ENCODE data around the gene WRAP53. TPM values are rescaled to one million over a fixed set of nuclear protein-coding genes. Genes with fewer than 3 reads are reported as not detected.

Gene WRAP53
- total RNA-seq, 1 experiment from 2014 or later = 15.8 TPM

DNA sequence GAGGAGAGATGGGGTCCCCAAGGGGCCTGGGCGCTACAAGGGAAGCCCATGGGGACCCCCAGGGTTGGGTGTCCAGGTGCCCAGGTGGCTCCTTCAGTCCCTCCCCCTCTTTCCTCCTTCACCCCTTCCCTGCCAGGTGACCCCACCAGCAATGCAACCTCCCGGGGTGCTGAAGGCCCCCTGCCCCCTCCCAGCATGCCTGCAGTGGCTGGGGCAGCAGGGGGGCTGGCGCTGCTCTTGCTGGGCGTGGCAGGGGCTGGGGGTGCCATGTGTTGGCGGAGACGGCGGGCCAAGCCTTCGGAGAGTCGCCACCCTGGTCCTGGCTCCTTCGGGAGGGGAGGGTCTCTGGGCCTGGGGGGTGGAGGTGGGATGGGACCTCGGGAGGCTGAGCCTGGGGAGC lies 20.8 kb downstream of the WRAP53 start:
- DNase-seq (ENCODE audit: low spot score) = no peak

DNA sequence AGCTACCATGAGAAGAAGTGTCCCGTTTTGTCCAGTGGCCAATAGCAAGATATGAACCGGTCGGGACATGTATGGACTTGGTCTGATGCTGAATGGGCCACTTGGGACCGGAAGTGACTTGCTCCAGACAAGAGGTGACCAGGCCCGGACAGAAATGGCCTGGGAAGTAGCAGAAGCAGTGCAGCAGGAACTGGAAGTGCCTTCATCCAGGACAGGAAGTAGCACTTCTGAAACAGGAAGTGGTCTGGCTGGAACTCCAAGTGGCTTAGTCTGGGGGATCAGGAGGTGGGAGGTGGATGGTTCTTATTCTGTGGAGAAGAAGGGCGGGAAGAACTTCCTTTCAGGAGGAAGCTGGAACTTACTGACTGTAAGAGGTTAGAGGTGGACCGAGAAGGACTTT lies 22.0 kb downstream of the WRAP53 start:
- DNase-seq (ENCODE audit: low spot score) = no peak

DNA sequence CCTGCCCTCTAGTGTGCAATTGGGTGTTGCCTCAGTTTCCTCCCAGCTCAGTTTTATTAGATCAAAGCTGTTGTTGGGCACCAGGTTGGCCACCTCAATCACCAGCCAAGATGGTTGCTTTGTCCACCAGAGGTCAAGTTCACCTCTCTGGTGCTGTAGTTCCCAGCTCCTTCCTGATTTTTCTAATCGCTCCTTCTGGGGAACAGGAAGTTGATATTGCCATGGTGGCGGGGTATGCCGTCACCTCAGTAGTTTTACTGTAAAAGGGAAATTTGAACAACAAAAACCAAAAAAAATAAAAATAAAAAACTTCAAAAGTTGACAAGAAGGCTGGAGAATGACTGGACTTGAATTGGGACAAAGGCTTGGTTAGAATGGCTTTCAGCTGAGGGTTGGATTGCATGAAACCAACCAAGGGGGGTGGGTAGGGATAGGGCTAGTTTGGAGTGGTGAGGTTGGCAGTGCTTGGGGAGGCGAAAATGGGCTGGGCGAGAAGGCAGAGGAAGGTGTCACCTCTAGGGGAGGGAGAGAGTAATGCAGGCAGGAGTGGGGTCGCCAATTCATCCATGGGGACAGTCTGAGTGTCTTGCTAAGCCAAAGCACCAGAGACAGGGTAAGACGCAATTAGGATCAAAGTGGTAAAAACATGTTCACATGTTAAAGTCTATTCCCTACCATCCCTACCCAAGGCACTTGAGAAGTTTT lies 22.9 kb downstream of the WRAP53 start:
- no peak for DNase-seq (ENCODE audit: low spot score)

DNA sequence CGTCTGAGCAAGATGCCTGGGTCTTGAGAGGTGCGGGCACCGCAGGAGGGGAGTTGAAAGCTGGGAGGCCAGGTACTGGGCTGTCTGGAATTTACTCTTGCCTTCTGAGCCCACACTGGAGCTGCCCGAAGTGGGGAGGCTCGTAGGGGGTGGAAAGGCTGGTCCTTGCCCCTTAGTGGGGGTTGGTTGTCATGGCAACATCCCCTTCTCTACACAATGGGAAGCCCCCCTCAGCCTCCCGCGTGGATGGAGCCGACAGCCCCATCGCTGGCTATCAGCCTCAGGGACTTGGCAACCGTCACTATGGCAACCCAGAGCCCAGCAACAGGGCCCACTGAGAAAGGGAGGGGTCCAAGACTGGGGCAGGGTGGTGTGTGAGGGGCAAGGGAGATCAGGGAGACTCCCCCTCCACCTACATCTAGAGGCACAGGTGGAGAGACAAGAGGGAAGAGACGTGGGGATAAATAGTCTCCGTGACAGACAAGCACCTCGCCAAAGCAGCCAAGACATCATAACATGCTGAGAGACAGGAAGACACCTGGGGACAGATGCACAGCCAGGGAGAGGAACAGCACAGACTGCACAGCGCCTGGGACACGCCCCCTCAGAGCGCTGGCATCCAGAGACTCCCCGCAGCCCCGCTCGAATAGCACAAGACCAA lies 24.0 kb downstream of the WRAP53 start:
- DNase-seq (ENCODE audit: low spot score) = no peak

DNA sequence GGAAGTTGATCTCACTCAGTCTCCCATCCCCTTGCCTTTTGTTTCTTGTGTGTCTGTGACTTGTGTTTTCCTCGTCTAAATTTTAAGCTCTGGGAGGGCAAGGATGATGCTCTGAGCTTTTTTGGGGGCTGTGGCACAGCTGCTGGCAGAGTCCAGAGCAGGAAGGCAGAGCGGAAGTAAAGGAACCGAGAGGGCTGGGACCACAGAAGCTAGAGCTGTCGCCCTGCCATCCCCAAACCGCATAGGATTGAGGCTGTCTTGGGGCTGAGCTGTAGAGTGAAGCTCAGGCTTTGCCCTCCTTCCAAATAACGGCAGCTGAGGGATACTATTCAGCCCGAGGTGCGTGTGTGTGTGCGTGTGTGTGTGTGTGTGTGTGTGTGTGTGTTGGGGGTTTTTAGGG lies 25.5 kb downstream of the WRAP53 start:
- DNase-seq (ENCODE audit: low spot score) = no peak

DNA sequence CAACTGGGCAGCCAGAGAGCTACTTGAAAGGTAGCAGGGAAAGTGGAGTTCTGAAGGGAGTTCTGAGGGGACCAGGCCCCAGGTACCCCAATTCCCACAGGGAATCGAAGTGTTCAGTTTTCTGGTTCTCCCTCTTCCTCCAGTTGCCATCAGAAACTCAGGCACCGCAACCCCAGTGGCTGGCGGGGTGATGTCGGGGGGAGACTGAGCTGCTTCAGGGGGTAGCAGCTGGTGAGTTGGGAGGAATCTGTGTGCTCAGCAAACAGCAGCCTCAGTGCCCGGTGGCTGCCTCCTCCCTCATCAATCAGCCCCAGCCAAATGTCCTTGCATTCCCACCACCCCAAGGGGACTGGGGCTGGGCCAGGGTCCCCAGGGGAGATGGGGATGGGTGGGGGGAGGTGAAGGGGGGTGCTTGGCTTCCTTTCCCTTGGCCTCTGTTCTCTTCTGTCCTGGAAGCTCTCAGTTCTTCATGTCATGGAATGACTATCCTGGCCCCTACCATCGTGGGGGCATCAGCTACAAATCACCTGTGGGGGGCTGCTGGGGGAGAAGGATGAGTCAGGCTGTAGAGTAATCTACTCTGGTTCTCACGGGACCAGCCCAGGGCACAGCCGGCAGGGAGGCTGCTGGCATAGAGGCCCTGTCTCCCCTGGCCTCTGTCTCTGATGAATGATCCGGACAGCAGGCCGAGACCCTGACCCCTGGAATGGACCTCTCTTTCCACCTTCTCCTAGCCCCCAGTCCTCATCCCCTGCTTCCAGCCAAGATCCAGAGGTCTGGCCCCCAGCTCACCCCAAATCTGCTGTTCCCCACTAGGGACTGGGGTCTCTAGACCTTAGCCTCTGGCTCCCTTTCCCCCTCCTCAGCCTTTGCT lies 26.7 kb downstream of the WRAP53 start:
- DNase-seq (ENCODE audit: low spot score) = no peak

DNA sequence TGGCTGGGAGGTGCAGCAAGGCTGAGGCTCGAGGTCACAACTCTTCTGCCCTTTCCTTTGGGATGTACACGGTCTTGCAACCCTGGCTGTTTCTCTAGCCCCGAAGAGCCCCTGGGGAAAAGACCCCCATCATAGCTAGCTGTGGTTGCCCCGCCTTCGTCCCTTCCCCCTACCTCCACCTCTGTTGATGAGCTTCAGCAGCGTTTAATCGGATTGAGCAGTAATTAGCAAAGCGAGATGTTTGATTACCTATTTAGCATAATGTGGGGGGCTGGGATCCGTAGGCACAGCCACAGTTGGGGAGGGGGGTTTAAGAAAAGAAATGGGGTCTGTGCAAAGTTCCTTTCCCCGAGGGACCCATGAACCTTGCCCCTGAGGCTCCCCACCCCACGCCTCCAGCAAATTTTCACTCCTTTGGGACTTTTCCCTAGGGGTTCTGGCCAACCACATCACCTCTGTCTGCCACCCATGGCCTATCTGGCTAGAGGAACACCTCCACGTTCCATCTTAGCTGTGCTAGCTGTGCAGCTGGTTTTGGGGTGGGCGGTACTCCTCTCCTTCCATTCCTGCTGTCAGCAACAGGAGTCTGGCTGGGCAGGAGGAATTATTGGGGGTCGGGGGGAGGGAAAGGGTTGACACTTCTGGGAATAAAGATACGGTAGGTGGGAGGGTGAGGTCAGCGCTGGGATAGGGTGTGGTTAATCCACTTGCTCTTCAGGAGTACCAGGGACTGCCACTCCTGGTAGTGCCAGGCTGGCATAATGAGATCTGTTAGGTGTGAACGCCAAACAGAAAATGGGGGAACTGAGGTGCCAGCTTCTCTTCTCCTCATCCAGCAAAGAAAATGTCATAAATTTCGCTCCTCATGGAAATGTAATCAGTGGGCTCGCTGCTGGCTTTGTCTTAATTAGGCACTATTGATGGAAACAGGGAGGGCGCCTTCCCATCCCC lies 27.9 kb downstream of the WRAP53 start:
- DNase-seq (ENCODE audit: low spot score) = no peak

DNA sequence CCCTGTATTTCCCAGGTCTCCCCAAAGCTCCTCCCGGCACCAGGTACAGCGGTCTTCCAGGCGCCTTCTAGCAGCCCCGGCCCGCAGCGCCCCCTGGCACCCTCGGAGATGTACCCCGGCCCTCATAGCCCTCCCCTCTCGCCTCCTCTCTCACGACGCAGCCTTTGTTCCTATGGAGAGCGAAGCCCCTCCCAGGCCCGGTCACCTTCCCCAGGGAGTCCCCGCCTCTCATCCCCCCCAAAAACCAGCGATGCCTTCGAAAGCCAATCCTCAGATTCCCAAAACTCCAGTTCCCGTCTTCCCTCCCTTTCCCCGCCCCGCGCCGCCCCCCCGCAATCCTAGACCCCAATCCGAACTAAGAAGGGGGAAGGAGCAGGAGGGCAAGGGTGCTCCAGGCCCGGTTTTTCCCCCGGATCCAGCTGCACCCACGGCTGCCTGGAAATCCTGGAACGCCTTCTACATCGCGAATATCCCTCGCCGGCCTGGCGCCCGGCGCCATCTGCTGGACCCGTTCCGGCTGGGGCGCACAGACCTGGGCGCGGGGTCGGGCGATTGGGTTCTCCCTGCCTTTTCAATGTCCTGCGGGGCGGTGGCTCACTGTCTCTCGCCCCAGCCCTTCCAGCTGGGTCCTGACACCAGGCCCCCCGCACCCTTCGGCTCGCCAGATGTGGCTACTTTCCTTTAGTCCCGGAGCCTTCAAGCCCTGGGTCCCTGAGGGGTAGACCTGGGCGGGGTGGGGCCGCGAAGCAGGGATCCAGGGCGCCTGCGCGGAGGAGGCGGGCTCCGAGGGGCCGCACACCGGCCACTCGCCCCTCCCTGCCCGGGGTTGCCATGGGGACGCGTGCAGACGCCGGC lies 28.9 kb downstream of the WRAP53 start, which contains the start of gene DNAH2:
DNAH2 (plus strand) TSS at position 844 of the 855 bp plus-strand sequence. CDS start 1,991 bp downstream, outside the sequence.
- DNase-seq (ENCODE audit: low spot score) = peak; percentile 82

DNA sequence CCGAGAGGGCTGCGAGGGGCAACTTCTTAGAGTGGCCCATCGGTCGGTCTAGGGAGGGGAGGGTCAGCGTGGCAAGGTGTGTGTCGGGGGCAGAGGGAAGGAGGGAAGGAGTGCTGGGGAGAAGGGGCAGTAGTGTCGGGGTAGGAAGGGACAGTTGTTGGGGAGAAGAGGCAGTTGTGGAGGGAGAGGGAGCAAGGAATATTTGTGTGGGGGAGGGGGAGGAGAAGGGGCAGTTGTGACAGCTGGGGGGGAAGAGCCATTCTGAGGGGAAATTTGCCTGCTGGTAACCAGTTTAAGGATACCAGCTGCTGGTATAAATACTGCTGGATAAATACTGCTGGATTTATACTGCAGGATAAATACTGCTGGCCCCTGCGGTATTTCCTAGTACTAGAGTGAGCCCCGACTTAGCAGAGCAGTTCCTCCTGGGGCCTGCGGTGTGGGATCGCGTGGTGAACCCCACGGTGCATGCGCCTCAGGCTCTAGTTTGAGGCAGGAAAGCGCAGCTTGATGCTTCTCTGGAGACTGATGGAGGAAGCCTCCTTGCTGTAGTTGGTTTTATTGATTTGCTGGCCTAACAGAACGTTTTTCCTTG lies 29.6 kb downstream of the WRAP53 start:
- DNase-seq (ENCODE audit: low spot score) = no peak

DNA sequence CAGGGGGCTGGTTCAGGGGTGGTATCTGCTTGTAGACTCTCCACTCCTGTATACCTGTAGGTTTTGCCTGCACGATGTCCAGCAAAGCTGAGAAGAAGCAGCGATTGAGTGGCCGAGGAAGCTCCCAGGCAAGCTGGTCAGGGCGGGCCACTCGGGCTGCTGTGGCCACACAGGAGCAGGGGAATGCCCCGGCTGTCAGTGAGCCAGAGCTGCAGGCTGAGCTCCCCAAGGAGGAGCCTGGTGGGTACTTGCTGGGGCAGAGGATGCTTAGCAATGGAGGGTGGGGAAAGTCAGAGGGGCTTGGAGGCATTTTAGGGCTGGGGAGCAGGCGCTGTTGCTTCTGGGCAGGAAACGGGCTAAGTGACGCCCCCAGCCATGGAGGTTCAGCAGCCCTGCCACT lies 31.4 kb downstream of the WRAP53 start:
- no peak for DNase-seq (ENCODE audit: low spot score)

DNA sequence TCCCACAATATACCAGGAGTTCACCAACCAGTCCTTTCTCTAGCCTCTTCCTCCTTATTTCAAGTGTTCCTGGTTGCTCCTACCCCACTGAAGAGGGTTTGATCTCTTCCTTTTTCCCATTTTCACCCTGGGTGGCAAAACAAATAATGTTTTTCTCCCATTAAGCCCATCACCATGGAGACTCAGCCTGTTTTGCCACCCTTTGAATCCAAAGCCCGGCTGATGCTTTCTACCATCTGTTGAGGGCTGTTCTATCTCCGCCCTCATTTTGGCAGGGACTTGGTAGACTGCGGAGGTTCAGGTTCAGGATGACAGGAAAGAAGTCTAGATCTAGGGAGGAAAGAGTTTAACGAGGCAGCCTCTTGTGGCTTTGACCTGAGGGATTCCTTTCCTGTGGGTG lies 31.8 kb downstream of the WRAP53 start:
- no peak for DNase-seq (ENCODE audit: low spot score)

DNA sequence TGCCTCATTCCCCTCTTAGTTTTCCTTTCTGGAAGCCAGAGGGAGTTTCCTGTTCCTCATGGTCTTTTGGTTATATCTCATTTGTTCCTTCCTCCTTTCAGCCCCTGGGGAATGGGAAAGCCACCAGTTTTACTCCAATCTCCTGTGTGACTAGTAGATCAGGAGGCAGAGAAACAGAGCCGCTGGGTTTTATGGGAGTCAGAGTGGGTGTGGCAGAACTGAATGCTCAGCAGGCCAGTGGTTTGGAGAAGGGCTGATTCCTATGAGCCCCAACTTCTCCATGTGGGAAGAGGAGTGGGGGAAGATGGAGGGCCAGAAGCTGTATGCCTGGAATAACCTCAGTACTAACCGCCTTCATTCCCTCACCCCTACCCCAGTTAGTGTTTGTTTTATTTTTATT lies 33.3 kb downstream of the WRAP53 start:
- DNase-seq (ENCODE audit: low spot score) = no peak

DNA sequence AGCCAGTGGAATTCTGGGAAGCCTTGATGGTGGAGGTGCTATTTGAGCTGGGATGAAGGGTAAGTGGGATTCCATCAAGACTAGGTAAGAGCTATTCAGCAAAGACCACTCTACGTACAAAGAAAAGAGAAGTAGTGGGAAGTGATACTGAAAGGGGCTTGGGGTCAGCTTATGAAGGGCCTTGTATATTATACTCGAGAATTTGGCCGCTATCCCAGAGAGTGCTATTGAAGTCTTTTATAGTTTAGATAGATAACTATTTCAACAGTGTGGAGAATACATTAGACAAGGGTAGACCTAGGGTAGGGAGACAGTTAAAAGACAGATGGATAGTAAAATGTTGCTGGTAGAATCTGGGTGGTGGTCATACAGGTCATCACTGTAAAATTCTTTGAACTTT lies 39.6 kb downstream of the WRAP53 start:
- DNase-seq (ENCODE audit: low spot score) = no peak

DNA sequence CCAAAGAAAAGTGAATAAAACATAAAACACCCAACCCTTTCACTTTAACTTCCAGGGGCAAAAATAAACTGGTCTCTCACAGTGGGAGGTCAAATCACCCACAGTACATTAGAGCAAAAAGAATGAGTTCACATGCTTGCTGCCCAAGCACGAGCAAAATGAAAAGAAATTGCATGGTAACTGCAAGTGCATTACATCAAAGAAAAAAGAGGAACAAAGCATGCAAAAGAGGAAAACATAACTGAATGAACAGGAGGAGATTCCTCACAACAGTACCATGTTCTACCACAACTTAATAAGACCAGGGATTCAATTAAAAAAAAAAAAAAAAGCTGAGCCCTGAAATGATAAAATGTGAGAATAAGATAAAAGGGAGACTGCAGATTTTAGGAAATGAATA lies 41.5 kb downstream of the WRAP53 start:
- DNase-seq (ENCODE audit: low spot score) = no peak

DNA sequence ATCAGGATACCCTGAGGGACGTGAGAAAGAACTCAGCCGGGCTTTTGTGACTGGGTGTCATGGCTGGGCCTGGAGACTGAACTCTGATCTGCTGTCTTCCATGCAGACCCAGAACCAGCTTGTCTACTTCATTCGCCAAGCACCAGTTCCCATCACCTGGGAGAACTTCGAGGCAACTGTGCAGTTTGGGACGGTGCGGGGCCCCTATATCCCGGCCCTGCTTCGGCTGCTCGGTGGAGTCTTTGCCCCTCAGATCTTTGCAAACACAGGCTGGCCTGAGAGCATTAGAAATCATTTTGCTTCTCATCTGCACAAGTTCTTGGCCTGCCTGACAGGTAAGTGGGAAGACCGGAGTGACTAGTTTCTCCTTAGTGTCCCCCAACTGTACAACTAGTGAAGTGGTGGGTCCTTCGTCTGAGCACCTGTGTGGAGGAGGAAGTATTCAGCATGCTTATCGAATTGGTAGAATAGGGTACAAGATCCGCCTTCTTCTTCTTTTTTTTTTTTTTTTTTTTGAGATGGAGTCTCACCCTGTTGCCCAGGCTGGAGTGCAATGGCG lies 44.8 kb downstream of the WRAP53 start:
- no peak for DNase-seq (ENCODE audit: low spot score)

DNA sequence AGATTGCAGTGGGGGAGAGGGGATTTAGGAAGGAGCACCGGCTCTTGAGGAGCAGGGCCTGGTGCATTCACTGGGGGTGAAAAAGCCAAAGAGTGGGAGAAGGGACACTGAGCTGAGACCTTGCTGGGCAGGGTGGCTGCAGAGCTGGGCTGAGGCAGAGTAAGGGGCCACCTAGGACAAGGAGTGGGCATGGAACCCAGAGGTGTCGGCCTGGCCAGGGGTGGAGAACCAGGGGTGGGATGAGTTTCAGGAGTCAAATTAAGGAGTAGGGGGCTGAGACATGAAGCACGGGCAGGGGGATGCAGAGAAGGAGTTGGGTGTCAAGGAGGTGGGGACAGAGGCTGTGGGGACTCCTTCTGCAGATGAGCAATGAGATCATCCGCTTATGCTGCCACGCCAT lies 49.3 kb downstream of the WRAP53 start:
- no peak for DNase-seq (ENCODE audit: low spot score)

DNA sequence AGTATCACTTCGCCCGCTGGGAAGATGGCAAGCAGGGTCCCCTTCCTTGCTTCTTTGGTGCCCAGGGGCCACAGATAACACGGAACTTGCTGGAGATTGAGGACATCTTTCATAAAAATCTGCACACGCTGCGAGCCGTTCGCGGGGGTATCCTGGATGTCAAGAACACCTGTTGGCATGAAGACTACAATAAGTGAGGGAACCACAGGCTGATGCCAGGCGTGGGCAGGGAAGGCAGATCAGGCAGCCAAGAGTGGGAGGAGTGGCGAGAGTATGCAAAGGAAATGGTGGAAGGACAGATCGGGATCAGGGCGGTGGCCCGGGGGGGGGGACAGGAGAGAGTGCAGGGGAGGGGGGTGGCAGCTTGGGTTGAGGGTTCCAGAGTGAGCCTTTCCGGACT lies 51.5 kb downstream of the WRAP53 start:
- DNase-seq (ENCODE audit: low spot score) = no peak

DNA sequence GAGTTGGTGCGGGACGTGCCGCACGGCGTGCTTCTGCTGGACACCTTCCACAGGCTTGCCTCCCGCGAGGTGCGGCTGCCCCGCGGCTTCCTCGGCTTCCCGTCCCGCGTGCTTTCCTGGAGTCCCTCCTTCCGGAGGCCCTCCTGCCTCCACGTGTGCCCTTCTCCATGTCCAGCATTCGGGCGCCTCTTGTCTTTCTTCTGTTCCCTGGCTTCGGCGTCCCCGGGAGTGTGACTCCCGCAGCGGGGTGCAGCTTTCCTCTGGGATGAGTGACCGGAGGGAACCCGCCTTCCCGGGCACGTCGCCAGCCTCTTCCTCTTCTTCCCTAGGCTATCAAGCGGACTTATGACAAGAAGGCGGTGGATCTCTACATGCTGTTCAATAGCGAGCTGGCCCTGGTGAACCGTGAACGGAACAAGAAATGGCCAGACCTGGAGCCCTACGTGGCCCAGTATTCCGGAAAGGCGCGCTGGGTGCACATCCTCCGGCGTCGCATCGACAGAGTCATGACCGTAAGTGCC lies 52.3 kb downstream of the WRAP53 start:
- DNase-seq (ENCODE audit: low spot score) = no peak

DNA sequence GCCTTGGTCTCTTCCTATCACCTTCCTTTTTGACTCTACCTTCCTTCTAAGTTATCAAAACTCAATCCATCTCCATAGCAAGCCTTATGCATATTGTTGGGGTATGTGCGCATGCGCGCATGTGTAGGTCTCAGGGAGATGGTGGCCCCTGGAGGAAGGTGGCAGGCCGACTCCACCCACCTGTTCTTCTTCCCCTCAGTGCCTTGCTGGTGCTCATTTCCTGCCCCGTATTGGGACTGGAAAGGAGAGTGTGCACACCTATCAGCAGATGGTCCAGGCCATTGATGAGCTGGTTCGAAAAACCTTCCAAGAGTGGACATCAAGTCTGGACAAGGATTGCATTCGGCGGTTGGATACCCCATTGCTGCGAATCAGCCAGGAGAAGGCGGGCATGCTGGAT lies 54.5 kb downstream of the WRAP53 start:
- DNase-seq (ENCODE audit: low spot score) = no peak

DNA sequence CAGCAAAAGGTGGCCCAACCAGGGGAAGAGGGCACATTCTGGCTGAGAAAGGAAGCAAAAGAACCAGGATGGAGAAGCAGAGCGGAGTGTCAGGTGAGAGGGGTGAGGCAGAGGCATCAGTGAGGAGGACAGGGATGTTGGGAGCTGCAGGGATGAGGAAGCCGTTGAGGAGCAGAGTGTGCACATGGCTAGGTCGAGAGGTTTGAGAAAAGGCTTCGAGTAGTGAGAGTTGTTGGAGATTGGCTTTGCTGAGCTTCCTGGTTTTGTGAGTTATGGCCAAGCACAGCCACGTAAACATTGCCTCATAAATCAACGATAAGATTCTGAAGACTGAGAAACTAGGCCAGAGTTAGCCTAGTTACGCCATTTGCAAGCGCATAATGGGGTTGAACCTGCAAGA lies 56.1 kb downstream of the WRAP53 start:
- no peak for DNase-seq (ENCODE audit: low spot score)
